H1 (cell line): ENCODE measurements around the gene NAA38. TPM values are rescaled to one million over a fixed set of nuclear protein-coding genes. Genes with fewer than 3 reads are reported as not detected.

ENCODE experiments used
- CTCF ChIA-PET: fragments of 300-600 bp; sonication (Branson Sonifier 250); formaldehyde crosslinking; loops from one replicate; lab custom pipeline; 2021; ENCODE audit not compliant: partially characterized antibody; lab: Charles Lee
- POLR2A ChIA-PET: fragments of 300-600 bp; sonication (Branson Sonifier 250); formaldehyde crosslinking; loops from one replicate; lab custom pipeline; 2021; ENCODE audit warnings: inconsistent platforms; ENCODE audit not compliant: partially characterized antibody; lab: Charles Lee
- DNase-seq, 2 experiments: peaks; one replicate each; pipeline versions ENCODE4 v3.0.0 to v3.0.0-alpha.2; 2010 to 2022; ENCODE audit warnings: low spot score in 2 of 2, low read depth in 1 of 2, mixed read lengths in 1 of 2
- FAIRE-seq: peaks from 2 replicates; lab custom pipeline; 2011; peaks lifted over from hg19 to GRCh38; lab: Jason Lieb, UNC
- H2AFZ ChIP-seq: 2 replicates; pipeline ENCODE4 v1.8.1; 2012; ENCODE audit warnings: low read length, inconsistent platforms
- H2AK5ac ChIP-seq: 2 replicates; pipeline ENCODE4 v1.6.1; 2013; ENCODE audit warnings: low read depth, low read length
- H2BK120ac ChIP-seq: replicated peaks from 2 replicates; pipeline ENCODE3; 2013; ENCODE audit warnings: low read depth, low read length, inconsistent platforms
- H2BK12ac ChIP-seq: 2 replicates; pipeline ENCODE4 v1.6.1; 2013; ENCODE audit warnings: low read depth, low read length
- H2BK15ac ChIP-seq: 2 replicates; pipeline ENCODE4 v1.6.1; 2013; ENCODE audit warnings: low read length
- H2BK20ac ChIP-seq: 2 replicates; pipeline ENCODE4 v1.6.1; 2013; ENCODE audit warnings: low read length
- H2BK5ac ChIP-seq: 2 replicates; pipeline ENCODE4 v1.6.1; 2013; ENCODE audit warnings: low read depth, low read length
- H3K14ac ChIP-seq: 2 replicates; pipeline ENCODE4 v1.6.1; 2013; ENCODE audit warnings: inconsistent platforms; ENCODE audit not compliant: insufficient read length
- H3K18ac ChIP-seq: 2 replicates; pipeline ENCODE4 v1.6.1; 2013; ENCODE audit warnings: low read length; ENCODE audit errors: extremely low read depth
- H3K23ac ChIP-seq: 2 replicates; pipeline ENCODE4 v1.6.1; 2013; ENCODE audit warnings: inconsistent platforms; ENCODE audit not compliant: insufficient read length
- H3K23me2 ChIP-seq: 2 replicates; pipeline ENCODE4 v1.6.1; 2013; ENCODE audit warnings: low read depth, low read length
- H3K27ac ChIP-seq: 2 replicates; pipeline ENCODE4 v1.6.1; 2011; ENCODE audit warnings: low read depth, low read length, inconsistent platforms
- H3K27me3 ChIP-seq, 4 experiments: replicated peaks in 1 of 4; 1 replicate in 1 of 4; 2 replicates in 3 of 4; pipeline versions ENCODE4 v1.6.1 to v1.8.1; 2011 to 2013; ENCODE audit warnings: low read length in 3 of 4, mild to moderate bottlenecking in 3 of 4, inconsistent platforms in 2 of 4, mixed read lengths in 2 of 4, moderate library complexity in 1 of 4; ENCODE audit not compliant: control insufficient read depth in 3 of 4, insufficient read depth in 3 of 4; ENCODE audit errors: extremely low read depth in 1 of 4
- H3K36me3 ChIP-seq, 4 experiments: 2 replicates each; pipeline versions ENCODE4 v1.6.1 to v1.8.1; 2011 to 2013; ENCODE audit warnings: mild to moderate bottlenecking in 4 of 4, low read length in 3 of 4, moderate library complexity in 2 of 4, control low read depth in 1 of 4, inconsistent platforms in 1 of 4; ENCODE audit not compliant: insufficient read depth in 4 of 4, control insufficient read depth in 2 of 4
- H3K4ac ChIP-seq: replicated peaks from 2 replicates; pipeline ENCODE3; 2013; ENCODE audit warnings: low read length, low read depth, mixed read lengths, inconsistent platforms; ENCODE audit not compliant: insufficient read length
- H3K4me1 ChIP-seq, 4 experiments: replicated peaks in 1 of 4; 1 replicate in 1 of 4; 2 replicates in 3 of 4; pipeline versions ENCODE4 v1.6.1 to v1.8.1; 2011 to 2013; ENCODE audit warnings: low read length in 3 of 4, inconsistent platforms in 2 of 4, mixed read lengths in 1 of 4; ENCODE audit not compliant: insufficient read depth in 4 of 4, control insufficient read depth in 3 of 4
- H3K4me2 ChIP-seq, 2 experiments: 2 replicates each; pipeline versions ENCODE4 v1.6.1 to v1.8.1; 2011 to 2013; ENCODE audit warnings: low read depth in 2 of 2, low read length in 2 of 2, control low read depth in 1 of 2, inconsistent platforms in 1 of 2, mild to moderate bottlenecking in 1 of 2; ENCODE audit not compliant: insufficient read depth in 1 of 2
- H3K4me3 ChIP-seq, 4 experiments: fragments of 200-600, 300-600 bp in 1 of 4; sonication (generic), shearing (Covaris generic), sonication (Bioruptor Twin) in 1 of 4; 2 replicates each; pipeline versions ENCODE4 v1.5.1 to v1.8.1; 2011 to 2016; ENCODE audit warnings: low read length in 4 of 4, low read depth in 3 of 4, control low read depth in 2 of 4, inconsistent platforms in 2 of 4, mild to moderate bottlenecking in 2 of 4, mixed read lengths in 1 of 4, moderate library complexity in 1 of 4; ENCODE audit not compliant: insufficient read depth in 2 of 4; ENCODE audit errors: extremely low read depth in 1 of 4
- H3K56ac ChIP-seq: replicated peaks from 2 replicates; pipeline ENCODE3; 2013; ENCODE audit warnings: low read depth, mild to moderate bottlenecking, mixed read lengths, low read length, inconsistent platforms; ENCODE audit not compliant: insufficient read length
- H3K79me1 ChIP-seq: 2 replicates; pipeline ENCODE4 v1.6.1; 2013; ENCODE audit warnings: low read depth, low read length, control low read depth
- H3K79me2 ChIP-seq, 2 experiments: 2 replicates each; pipeline versions ENCODE4 v1.6.1 to v1.8.1; 2012 to 2013; ENCODE audit warnings: low read length in 2 of 2, mild to moderate bottlenecking in 2 of 2, inconsistent platforms in 1 of 2; ENCODE audit not compliant: insufficient read depth in 2 of 2, control insufficient read depth in 1 of 2
- H3K9ac ChIP-seq, 4 experiments: replicated peaks in 1 of 4; 1 replicate in 1 of 4; 2 replicates in 3 of 4; pipeline versions ENCODE4 v1.6.1 to v1.8.1; 2011 to 2013; ENCODE audit warnings: low read depth in 3 of 4, low read length in 3 of 4, control low read depth in 2 of 4, mild to moderate bottlenecking in 2 of 4, moderate library complexity in 2 of 4, inconsistent platforms in 1 of 4; ENCODE audit errors: extremely low read depth in 1 of 4
- H3K9me3 ChIP-seq, 2 experiments: 2 replicates each; pipeline versions ENCODE4 v1.6.1 to v1.8.1; 2012 to 2013; ENCODE audit warnings: mild to moderate bottlenecking in 2 of 2, moderate library complexity in 2 of 2, control low read depth in 1 of 2, inconsistent platforms in 1 of 2, low read depth in 1 of 2, low read length in 1 of 2, mixed read lengths in 1 of 2; ENCODE audit not compliant: insufficient read depth in 2 of 2
- H4K20me1 ChIP-seq, 2 experiments: replicated peaks in 1 of 2; 2 replicates each; pipeline versions ENCODE3 to v1.8.1; 2011 to 2013; ENCODE audit warnings: inconsistent platforms in 2 of 2, low read length in 2 of 2, mild to moderate bottlenecking in 1 of 2; ENCODE audit not compliant: insufficient read depth in 2 of 2, control insufficient read depth in 1 of 2
- H4K5ac ChIP-seq: 2 replicates; pipeline ENCODE4 v1.6.1; 2013; ENCODE audit warnings: low read length, low read depth, mixed read lengths, inconsistent platforms; ENCODE audit not compliant: insufficient read length
- H4K8ac ChIP-seq: 2 replicates; pipeline ENCODE4 v1.8.0; 2013; ENCODE audit warnings: mild to moderate bottlenecking, moderate library complexity, low read length, inconsistent platforms; ENCODE audit not compliant: insufficient read depth; ENCODE audit errors: extremely low read depth
- H4K91ac ChIP-seq: replicated peaks from 2 replicates; pipeline ENCODE3; 2013; ENCODE audit warnings: low read length, mixed read lengths, inconsistent platforms; ENCODE audit not compliant: insufficient read length
- CREB1 ChIP-seq: IDR thresholded peaks from 2 replicates; pipeline ENCODE4 v1.6.1; 2012; ENCODE audit warnings: inconsistent platforms
- GABPA ChIP-seq: IDR thresholded peaks from 2 replicates; pipeline ENCODE4 v1.6.1; 2011; ENCODE audit warnings: mild to moderate bottlenecking, low read length, moderate library complexity, borderline replicate concordance; ENCODE audit not compliant: insufficient read depth
- KDM4A ChIP-seq: IDR thresholded peaks from one replicate; pipeline ENCODE4 v1.7.1; 2012; ENCODE audit warnings: low read depth, mild to moderate bottlenecking, moderate library complexity, low read length, inconsistent platforms; ENCODE audit not compliant: severe bottlenecking
- WGBS, 2 experiments: shearing (Covaris generic) in 1 of 2; methylation state at CpG; one replicate each; pipeline versions ENCODE4 v1.1.6 to v1.1.7; 2013 to 2015; ENCODE audit warnings: low lambda C conversion rate in 2 of 2, mixed read lengths in 2 of 2, inconsistent platforms in 1 of 2, low coverage in 1 of 2, missing lambda C conversion rate in 1 of 2; ENCODE audit not compliant: insufficient replicate concordance in 2 of 2, insufficient coverage in 1 of 2, insufficient read length in 1 of 2; ENCODE audit errors: extremely low coverage in 1 of 2, missing lambda C conversion rate in 1 of 2; 5-methylcytosine and 5-hydroxymethylcytosine counted together
- polyA plus RNA-seq, 7 experiments: library from polyadenylated mRNA; depleted of rRNA in 3 of 7; stranded (reverse) in 5 of 7; unstranded in 2 of 7; fragments of >200 nt in 5 of 7; fragments of 200-250 nt in 2 of 7; gene quantifications; 1 replicate in 5 of 7; 2 replicates in 1 of 7; 4 replicates in 1 of 7; pipeline versions ENCODE4 v1.2.1 to v1.2.3, GENCODE V29; 2011 to 2013; ENCODE audit warnings: missing spikeins in 2 of 7, mixed read lengths in 2 of 7
- total RNA-seq: library from RNA; stranded (reverse); fragmentation: NEBNext Ultra II Directional; extraction: Animal tissue kit (Norgen Biotek cat#: 25700); gene quantifications from 2 replicates; pipeline ENCODE4 v1.2.1, GENCODE V29; 2021

NAA38 gene
- total and polyA plus RNA-seq, 2 of the 8 experiments (the other 6 are each of a cell fraction or from before 2014, with no cell fraction given) = 30.2 to 109 TPM

GRCh38 chr17:7859028-7859427 is 1.7 kb upstream of the NAA38 start:
- Histone ChIP-seq H3K56ac (no peak overlapping the region), H4K20me1 (peaks cover 0 to 8% of the 10 kb centered on the region in 2 experiments), H3K4me2 (peak overlapping the region; percentile 74 to 97), H3K79me1 (no peaks in the 10 kb centered on the region), H4K8ac (no peak overlapping the region; the same call in 1 of the 2 replicates), H3K18ac (no peak overlapping the region), H2AK5ac (no peak overlapping the region), H3K14ac (no peak overlapping the region), H2BK12ac (no peak overlapping the region), H3K23me2 (peaks cover 20% of the 10 kb centered on the region), H4K91ac (no peak overlapping the region), H3K4me3 (peak overlapping the region; percentile 70 to 86 (median 80); a peak in 5 of 8 replicates), H3K9ac (peak overlapping the region in 2 of 4 experiments; percentile 79 to 93; a peak in 1 of 7 replicates), H3K79me2 (peaks cover 0 to 5% of the 10 kb centered on the region in 2 experiments; a peak in 1 of 4 replicates), H3K36me3 (no peaks in the 10 kb centered on the region; a peak in 1 of 8 replicates), H2BK15ac (no peak overlapping the region), H2AFZ (no peak overlapping the region), H3K4ac (no peak overlapping the region), H3K9me3 (no peaks in the 10 kb centered on the region), H3K23ac (no peak overlapping the region), H2BK20ac (no peak overlapping the region), H3K4me1 (peaks cover 0 to 22% (median 18%) of the 10 kb centered on the region in 4 experiments; a peak in 6 of 7 replicates), H3K27ac (no peak overlapping the region), H2BK120ac (no peak overlapping the region), H4K5ac (no peak overlapping the region), H2BK5ac (no peak overlapping the region), H3K27me3 (peaks cover 16 to 30% (median 25%) of the 10 kb centered on the region in 4 experiments)
- CTCF ChIA-PET = interaction anchor here (0.9 to 1.8 kb wide), 8 partner anchors 12 to 158 kb away, joined by 3 to 6 read pairs (median 4); no protein-coding TSS in a partner anchor
- WGBS, 2 experiments = 86% methylated on average over 8 of the region's 8 CpGs; no CpG with 5 or more reads in 1 of the 2 experiments
- DNase-seq (no peak), FAIRE-seq (no peak)
- POLR2A ChIA-PET = interaction anchor here (0.9 to 1.7 kb wide), 5 partner anchors 10 to 172 kb away, joined by 3 to 5 read pairs (median 3); partner anchors contain the start of gene TP53
- TF ChIP-seq KDM4A = no peak
- TF ChIP-seq CREB1 = no peak
- TF ChIP-seq GABPA = no peak
